PC-9 (cell line): ENCODE results near the gene SUSD3. TPM values are rescaled to one million over a fixed set of nuclear protein-coding genes. Genes with fewer than 3 reads are reported as not detected.

Source experiments
- BruUV-seq: library from RNA; stranded (reverse); fragments of 400-500 nt; replicated peaks from 2 replicates; lab custom pipeline; 2021; lab: Mats Ljungman, UMichigan
- CTCF ChIA-PET: fragments of 300-600 bp; sonication (Branson Sonifier 250); formaldehyde crosslinking; loops from one replicate; lab custom pipeline; 2022; ENCODE audit warnings: antibody characterized with exemption; lab: Charles Lee
- POLR2A ChIA-PET: fragments of 300-600 bp; sonication (Branson Sonifier 250); formaldehyde crosslinking; loops from one replicate; lab custom pipeline; 2022; ENCODE audit warnings: antibody characterized with exemption; ENCODE audit not compliant: unreplicated experiment; lab: Charles Lee
- DNase-seq, 2 experiments: peaks; one replicate each; pipeline versions ENCODE4 v3.0.0 to v3.0.0-alpha.2; 2015 to 2022; ENCODE audit warnings: mixed read lengths in 1 of 2
- H2AFZ ChIP-seq: fragments of 200-600 bp; sonication (generic); 2 replicates; pipeline ENCODE4 v1.8.1; 2017; ENCODE audit warnings: antibody characterized with exemption
- H3F3A ChIP-seq: fragments of 200-600 bp; sonication (generic); 2 replicates; pipeline ENCODE4 v1.8.1; 2017; ENCODE audit warnings: antibody characterized with exemption, mild to moderate bottlenecking, low read depth; ENCODE audit not compliant: insufficient read depth
- H3K27ac ChIP-seq: fragments of 200-600 bp; sonication (generic); 2 replicates; pipeline ENCODE4 v1.6.1; 2016; ENCODE audit warnings: mixed run types
- H3K27me3 ChIP-seq: fragments of 200-600 bp; sonication (generic); 2 replicates; pipeline ENCODE4 v1.6.1; 2016; ENCODE audit warnings: low read depth, mixed run types; ENCODE audit not compliant: insufficient read depth
- H3K36me3 ChIP-seq: fragments of 200-600 bp; sonication (generic); 2 replicates; pipeline ENCODE4 v1.6.1; 2016; ENCODE audit warnings: low read depth, mixed run types
- H3K4me1 ChIP-seq: fragments of 200-600 bp; sonication (generic); replicated peaks from 2 replicates; pipeline ENCODE4 v1.6.1; 2016; ENCODE audit warnings: mixed run types; ENCODE audit not compliant: insufficient read depth
- H3K4me2 ChIP-seq: fragments of 200-600 bp; sonication (generic); 2 replicates; pipeline ENCODE4 v1.6.1; 2017; ENCODE audit warnings: mixed run types
- H3K4me3 ChIP-seq: fragments of 200-600 bp; sonication (generic); 2 replicates; pipeline ENCODE4 v1.6.1; 2016; ENCODE audit warnings: mixed run types
- H3K79me2 ChIP-seq: fragments of 200-600 bp; sonication (generic); 2 replicates; pipeline ENCODE4 v1.6.1; 2017; ENCODE audit warnings: low read depth, mixed run types
- H3K9me2 ChIP-seq: fragments of 200-600 bp; sonication (generic); 2 replicates; pipeline ENCODE4 v1.8.1; 2017; ENCODE audit warnings: mild to moderate bottlenecking; ENCODE audit not compliant: insufficient read depth
- H3K9me3 ChIP-seq: fragments of 200-600 bp; sonication (generic); 2 replicates; pipeline ENCODE4 v1.8.1; 2016; ENCODE audit warnings: low read depth; ENCODE audit not compliant: insufficient read depth
- H4K20me1 ChIP-seq: fragments of 200-600 bp; sonication (generic); 2 replicates; pipeline ENCODE4 v1.8.1; 2017; ENCODE audit not compliant: insufficient read depth
- EZH2 ChIP-seq: fragments of 200-600 bp; sonication (generic); IDR thresholded peaks from 2 replicates; pipeline ENCODE4 v1.8.0; 2017; ENCODE audit warnings: antibody characterized with exemption, low read depth
- intact Hi-C: fragments of 100-400 bp; cut with micrococcal nuclease; formaldehyde crosslinking; loops from one replicate; pipeline ENCODE4 v1.10.0; 2022; ENCODE audit not compliant: unreplicated experiment
- total RNA-seq: library from RNA; stranded (reverse); gene quantifications from 2 replicates; pipeline ENCODE4 v1.2.3, GENCODE V29; 2021
- TF ChIP-seq, protein P1 (sequence below): fragments of 200-600 bp; sonication (generic); conservative IDR thresholded peaks from 2 replicates; pipeline ENCODE4 v1.6.1; 2017; ENCODE audit warnings: mixed run types, antibody characterized with exemption, mild to moderate bottlenecking, moderate library complexity

The SUSD3 gene
- total RNA-seq, 1 experiment from 2014 or later: 8.4 TPM

DNA sequence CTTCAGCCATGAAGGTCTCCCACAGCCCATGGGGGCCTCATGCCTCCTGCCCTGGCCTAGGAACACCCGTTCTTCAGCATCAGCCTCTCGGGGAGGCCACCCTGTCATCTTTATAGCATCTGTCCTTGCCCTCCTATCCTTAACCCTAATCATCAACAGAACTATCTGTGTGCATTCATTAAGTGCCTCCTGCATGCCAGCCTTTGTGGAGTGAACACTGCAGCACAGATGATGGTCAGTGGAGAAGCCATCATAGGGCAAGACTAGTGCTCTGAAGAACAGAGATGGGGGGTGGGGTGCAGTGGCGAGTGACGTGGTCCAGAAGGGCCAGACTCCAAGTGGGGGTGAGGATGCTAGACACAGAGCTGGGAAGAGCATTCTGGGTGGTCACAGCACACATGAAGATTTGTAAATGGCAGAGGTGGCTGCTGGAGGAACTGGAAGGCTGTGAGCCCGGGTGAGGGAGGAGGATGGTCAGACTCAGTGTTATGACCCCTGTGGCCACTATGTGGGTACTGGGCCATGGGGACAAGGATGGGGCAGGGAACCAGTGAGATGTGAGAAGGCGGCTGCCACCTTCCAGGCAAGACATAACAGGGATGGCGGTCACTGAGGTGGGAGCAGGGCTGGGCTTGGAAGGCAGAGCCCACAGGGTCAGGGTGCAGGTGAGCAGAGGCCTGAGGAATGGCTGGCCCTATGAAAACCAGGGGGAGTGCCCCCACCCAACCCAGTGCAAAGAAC, 33.9 kb downstream of the SUSD3 start:
- intact Hi-C loops: loop anchor here (10.0 kb wide), 1 partner anchor 328 kb away; the partner anchor contains the start of gene BICD2
- Histone ChIP-seq H4K20me1 (no peaks in the 10 kb centered on the region), H3K4me2 (peak overlapping the region; percentile 36; the same call in 1 of the 2 replicates), H3F3A (peaks cover 29% of the 10 kb centered on the region), H3K9me2 (no peaks in the 10 kb centered on the region), H3K4me1 (peaks cover 33% of the 10 kb centered on the region), H3K27me3 (no peaks in the 10 kb centered on the region), H2AFZ (0 out of 2 replicates have a peak overlapping the region, but pooled peaks have one; percentile 22), H3K36me3 (no peaks in the 10 kb centered on the region), H3K27ac (peak overlapping the region; percentile 82), H3K4me3 (no peak overlapping the region), H3K9me3 (peaks cover 14% of the 10 kb centered on the region), H3K79me2 (peaks cover 13% of the 10 kb centered on the region)
- no peak for TF ChIP-seq EZH2
- TF ChIP-seq, protein P1, sequence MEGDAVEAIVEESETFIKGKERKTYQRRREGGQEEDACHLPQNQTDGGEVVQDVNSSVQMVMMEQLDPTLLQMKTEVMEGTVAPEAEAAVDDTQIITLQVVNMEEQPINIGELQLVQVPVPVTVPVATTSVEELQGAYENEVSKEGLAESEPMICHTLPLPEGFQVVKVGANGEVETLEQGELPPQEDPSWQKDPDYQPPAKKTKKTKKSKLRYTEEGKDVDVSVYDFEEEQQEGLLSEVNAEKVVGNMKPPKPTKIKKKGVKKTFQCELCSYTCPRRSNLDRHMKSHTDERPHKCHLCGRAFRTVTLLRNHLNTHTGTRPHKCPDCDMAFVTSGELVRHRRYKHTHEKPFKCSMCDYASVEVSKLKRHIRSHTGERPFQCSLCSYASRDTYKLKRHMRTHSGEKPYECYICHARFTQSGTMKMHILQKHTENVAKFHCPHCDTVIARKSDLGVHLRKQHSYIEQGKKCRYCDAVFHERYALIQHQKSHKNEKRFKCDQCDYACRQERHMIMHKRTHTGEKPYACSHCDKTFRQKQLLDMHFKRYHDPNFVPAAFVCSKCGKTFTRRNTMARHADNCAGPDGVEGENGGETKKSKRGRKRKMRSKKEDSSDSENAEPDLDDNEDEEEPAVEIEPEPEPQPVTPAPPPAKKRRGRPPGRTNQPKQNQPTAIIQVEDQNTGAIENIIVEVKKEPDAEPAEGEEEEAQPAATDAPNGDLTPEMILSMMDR: no peak
- DNase-seq: no peak
- POLR2A ChIA-PET: no interaction called here
- CTCF ChIA-PET: no interaction called here
- no TSS peak for BruUV-seq

DNA sequence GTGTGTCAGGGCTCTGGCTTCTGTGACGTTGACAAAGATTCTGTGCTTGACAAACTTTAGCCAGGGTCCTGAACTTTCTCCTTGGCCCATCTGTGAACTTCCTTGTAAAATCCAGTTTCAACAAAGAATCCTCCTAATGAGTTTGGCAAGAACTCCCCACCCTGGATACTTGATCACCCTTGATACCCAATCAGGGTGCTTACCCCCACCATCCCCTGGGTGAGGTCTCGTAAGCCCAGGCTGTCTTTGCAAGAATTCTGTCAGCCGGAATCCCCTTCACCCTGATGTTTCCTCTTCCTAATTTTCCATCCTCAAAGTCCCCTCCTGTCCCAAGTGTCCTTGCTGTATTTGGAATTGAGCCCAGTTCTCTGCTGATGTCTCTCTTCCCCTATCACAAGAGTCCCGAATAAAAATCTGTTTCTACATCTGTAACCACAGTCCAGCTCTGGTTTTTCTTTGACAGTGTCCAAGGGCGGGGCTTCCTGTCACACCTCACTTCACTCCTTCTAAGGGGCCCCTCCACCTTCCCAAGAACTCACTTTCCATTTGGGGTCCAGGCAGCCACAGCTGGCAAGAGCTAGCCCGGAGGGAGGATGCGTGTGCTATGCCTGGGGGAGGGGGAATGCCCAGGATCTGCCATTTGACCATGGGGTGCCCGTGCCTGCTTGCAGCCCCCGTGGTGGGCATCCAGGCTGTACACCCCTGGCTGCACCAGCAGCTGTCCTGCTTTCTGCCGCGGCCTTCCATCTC, 34.8 kb downstream of the SUSD3 start:
- peaks cover 22% of the 10 kb centered on the region for H3K79me2 ChIP-seq
- H2AFZ ChIP-seq: no peak overlapping the region
- peaks cover 42% of the 10 kb centered on the region for H3K4me1 ChIP-seq
- DNase-seq: no peak
- peaks cover 38% of the 10 kb centered on the region for H3F3A ChIP-seq
- no peak for TF ChIP-seq EZH2
- TF ChIP-seq, protein P1: no peak
- CTCF ChIA-PET: no interaction called here
- intact Hi-C loops: loop anchor here (10.0 kb wide), 1 partner anchor 329 kb away; the partner anchor contains the start of gene BICD2
- POLR2A ChIA-PET: no interaction called here
- H3K36me3 ChIP-seq: no peaks in the 10 kb centered on the region
- no peaks in the 10 kb centered on the region for H4K20me1 ChIP-seq
- H3K4me3 ChIP-seq: no peak overlapping the region
- H3K9me3 ChIP-seq: peaks cover 14% of the 10 kb centered on the region
- no peak overlapping the region for H3K4me2 ChIP-seq
- no peak overlapping the region for H3K27ac ChIP-seq
- H3K27me3 ChIP-seq: no peaks in the 10 kb centered on the region
- H3K9me2 ChIP-seq: no peaks in the 10 kb centered on the region
- no TSS peak for BruUV-seq

DNA sequence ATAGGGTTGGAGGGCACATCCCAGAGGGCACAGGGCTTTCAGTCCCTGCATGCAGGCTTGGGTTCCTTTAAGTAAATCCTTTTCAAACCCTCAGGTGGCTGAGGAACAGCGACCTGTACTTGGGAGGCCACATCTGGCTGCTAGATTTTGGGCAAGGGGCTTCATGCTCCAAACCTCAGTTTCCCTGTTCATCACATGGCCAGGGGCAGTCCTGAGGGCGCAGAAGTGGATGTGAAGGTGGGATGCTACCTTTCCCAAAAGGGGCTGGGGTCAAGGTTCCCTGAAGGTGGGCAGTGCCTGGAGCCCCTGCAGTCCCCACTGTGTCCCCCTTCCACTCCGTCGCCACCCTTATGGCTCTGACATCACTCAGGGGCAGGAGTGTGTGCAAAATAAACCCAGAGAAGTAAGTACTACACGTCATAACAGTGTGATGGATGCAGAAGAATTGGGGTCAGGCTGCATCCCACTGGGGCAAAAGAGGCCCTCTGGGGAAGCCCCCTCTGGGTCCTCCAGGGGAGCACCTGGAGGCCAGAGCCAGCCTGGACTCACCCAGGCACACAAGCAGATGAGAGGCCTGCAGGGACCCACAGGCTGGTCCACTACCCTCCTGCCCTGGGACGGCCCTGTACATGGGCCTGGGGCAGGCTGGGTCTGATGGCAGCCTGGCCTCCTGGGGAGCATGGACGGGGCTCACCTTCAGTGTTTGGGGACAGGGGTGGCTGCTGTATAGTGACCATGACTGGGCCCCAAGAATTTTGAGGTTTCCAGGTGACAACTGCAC, 35.6 kb downstream of the SUSD3 start:
- no TSS peak for BruUV-seq
- no peaks in the 10 kb centered on the region; the same call in 1 of the 2 replicates for H3K36me3 ChIP-seq
- no peak for DNase-seq
- ChIA-PET POLR2A (interaction anchor here (0.7 kb wide), 1 partner anchor 10 kb away, joined by 3 read pairs; no protein-coding TSS in a partner anchor), CTCF (no interaction called here)
- H3K27me3 ChIP-seq: no peaks in the 10 kb centered on the region
- no peaks in the 10 kb centered on the region for H3K9me2 ChIP-seq
- H2AFZ ChIP-seq: no peak overlapping the region
- intact Hi-C loops: loop anchor here (10.0 kb wide), 1 partner anchor 329 kb away; the partner anchor contains the start of gene BICD2
- H3K4me1 ChIP-seq: peaks cover 48% of the 10 kb centered on the region
- no peak overlapping the region for H3K4me2 ChIP-seq
- peaks cover 46% of the 10 kb centered on the region for H3F3A ChIP-seq
- TF ChIP-seq, protein P1: no peak
- no peak for TF ChIP-seq EZH2
- H4K20me1 ChIP-seq: peaks cover 2% of the 10 kb centered on the region; the same call in 1 of the 2 replicates
- H3K9me3 ChIP-seq: peaks cover 14% of the 10 kb centered on the region
- peaks cover 27% of the 10 kb centered on the region for H3K79me2 ChIP-seq
- no peak overlapping the region for H3K4me3 ChIP-seq
- H3K27ac ChIP-seq: no peak overlapping the region
